ENCODE measurements around the gene LLGL2. TPM values are rescaled to one million over a fixed set of nuclear protein-coding genes. Genes with fewer than 3 reads are reported as not detected.

Gene LLGL2
- total and polyA plus RNA-seq, 2 donors (not counting 1 experiment from before 2014, with no cell fraction given), result 40.6 to 52.0 TPM

- no peaks in the 10 kb centered on the region for H3K79me2 ChIP-seq (ENCODE audit: control insufficient read depth, insufficient read depth, low read length)
- TF ChIP-seq CTCF (IDR thresholded peaks at IDR 0.05) (no peak), EZH2 (IDR thresholded peaks at IDR 0.05; ENCODE audit: borderline replicate concordance, insufficient read depth, low read depth, low read length, poor library complexity, severe bottlenecking) (no peak)
- Mint-ChIP-seq H3K27ac (no peak overlapping the region), H3K4me3 (no peak overlapping the region), H3K9me3 (ENCODE audit: insufficient read depth) (no peaks in the 10 kb centered on the region), H3K4me1 (peaks cover 2% of the 10 kb centered on the region), H3K27me3 (no peaks in the 10 kb centered on the region)
- intact Hi-C loops (cut with micrococcal nuclease), result no loop called here
- no peaks in the 10 kb centered on the region for H3K9me3 ChIP-seq (ENCODE audit: control extremely low read depth in 1 of 3, control insufficient read depth in 2 of 3, insufficient read depth in 1 of 3, low read length in 2 of 3)
- H3K27ac ChIP-seq (ENCODE audit: low read length in 2 of 2), result no peak overlapping the region
- H3K4me3 ChIP-seq (ENCODE audit: control extremely low read depth in 1 of 5, extremely low read depth in 1 of 5, insufficient read depth in 1 of 5, low read depth in 2 of 5, low read length in 4 of 5), result no peak overlapping the region
- H3K4me2 ChIP-seq (replicated peaks; ENCODE audit: low read depth, low read length, poor library complexity, severe bottlenecking), result no peak overlapping the region
- no peaks in the 10 kb centered on the region for H3K27me3 ChIP-seq (replicated peaks in 1 of 4; ENCODE audit: control extremely low read depth in 1 of 4, control insufficient read depth in 3 of 4, insufficient read depth in 4 of 4, low read length in 3 of 4)
- H3K4me1 ChIP-seq (ENCODE audit: control insufficient read depth in 2 of 2, insufficient read depth in 2 of 2, low read length in 2 of 2), result no peaks in the 10 kb centered on the region
- H3K36me3 ChIP-seq (replicated peaks in 1 of 2; ENCODE audit: control extremely low read depth in 1 of 2, control insufficient read depth in 1 of 2, extremely low read depth in 1 of 2, insufficient read depth in 2 of 2, low read length in 1 of 2), result peaks cover 0 to 68% of the 10 kb centered on the region in 2 experiments
- no peak overlapping the region for H2AFZ ChIP-seq (ENCODE audit: insufficient read depth, low read depth, low read length, poor library complexity, severe bottlenecking)
- H3K9ac ChIP-seq (ENCODE audit: low read length), result no peak overlapping the region
- 97% methylated on average over 2 of the region's 4 CpGs for WGBS (ENCODE audit: insufficient coverage)
- CTCF ChIA-PET, result interaction anchor here (1.1 to 3.4 kb wide), 4 partner anchors 11 to 132 kb away, joined by 3 to 24 read pairs (median 7); partner anchors contain the start of gene SMIM5
- POLR2A ChIA-PET, result no interaction called here
- ATAC-seq (ENCODE audit: low read depth) (no peak), DNase-seq (no peak)
- no peaks in the 10 kb centered on the region for H4K20me1 ChIP-seq (ENCODE audit: control insufficient read depth, insufficient read depth, low read length, poor library complexity, severe bottlenecking)
These were observed 96.0 kb downstream of the LLGL2 start for GRCh38 chr17:75621489-75621888.

- H3K36me3 ChIP-seq (replicated peaks in 1 of 2; ENCODE audit: control extremely low read depth in 1 of 2, control insufficient read depth in 1 of 2, extremely low read depth in 1 of 2, insufficient read depth in 2 of 2, low read length in 1 of 2), result peaks cover 0 to 68% of the 10 kb centered on the region in 2 experiments
- H2AFZ ChIP-seq (ENCODE audit: insufficient read depth, low read depth, low read length, poor library complexity, severe bottlenecking), result no peak overlapping the region
- no peak overlapping the region for H3K27ac ChIP-seq (ENCODE audit: low read length in 2 of 2)
- H3K4me2 ChIP-seq (replicated peaks; ENCODE audit: low read depth, low read length, poor library complexity, severe bottlenecking), result no peak overlapping the region
- ATAC-seq (ENCODE audit: low read depth) (no peak), DNase-seq (no peak)
- H3K27ac Mint-ChIP-seq, result peak overlapping the region; percentile 8
- H3K79me2 ChIP-seq (ENCODE audit: control insufficient read depth, insufficient read depth, low read length), result no peaks in the 10 kb centered on the region
- H3K4me1 Mint-ChIP-seq, result peaks cover 2% of the 10 kb centered on the region
- H3K9me3 Mint-ChIP-seq (ENCODE audit: insufficient read depth), result no peaks in the 10 kb centered on the region
- POLR2A ChIA-PET, result no interaction called here
- H3K27me3 Mint-ChIP-seq, result no peaks in the 10 kb centered on the region
- no peaks in the 10 kb centered on the region for H4K20me1 ChIP-seq (ENCODE audit: control insufficient read depth, insufficient read depth, low read length, poor library complexity, severe bottlenecking)
- H3K27me3 ChIP-seq (replicated peaks in 1 of 4; ENCODE audit: control extremely low read depth in 1 of 4, control insufficient read depth in 3 of 4, insufficient read depth in 4 of 4, low read length in 3 of 4), result no peaks in the 10 kb centered on the region
- TF ChIP-seq CTCF (IDR thresholded peaks at IDR 0.05) (no peak), EZH2 (IDR thresholded peaks at IDR 0.05; ENCODE audit: borderline replicate concordance, insufficient read depth, low read depth, low read length, poor library complexity, severe bottlenecking) (no peak)
- no peak overlapping the region for H3K9ac ChIP-seq (ENCODE audit: low read length)
- H3K4me3 ChIP-seq (ENCODE audit: control extremely low read depth in 1 of 5, extremely low read depth in 1 of 5, insufficient read depth in 1 of 5, low read depth in 2 of 5, low read length in 4 of 5), result no peak overlapping the region
- no peak overlapping the region for H3K4me3 Mint-ChIP-seq
- no peaks in the 10 kb centered on the region for H3K4me1 ChIP-seq (ENCODE audit: control insufficient read depth in 2 of 2, insufficient read depth in 2 of 2, low read length in 2 of 2)
- H3K9me3 ChIP-seq (ENCODE audit: control extremely low read depth in 1 of 3, control insufficient read depth in 2 of 3, insufficient read depth in 1 of 3, low read length in 2 of 3), result no peaks in the 10 kb centered on the region
- CTCF ChIA-PET, result interaction anchor here (1.1 to 3.7 kb wide), 4 partner anchors 11 to 126 kb away, joined by 3 to 27 read pairs (median 14); partner anchors contain the start of gene SMIM5
- 92% methylated on average over 6 of the region's 8 CpGs for WGBS (ENCODE audit: insufficient coverage)
- intact Hi-C loops (cut with micrococcal nuclease), result no loop called here
These were observed 96.6 kb downstream of the LLGL2 start for GRCh38 chr17:75622076-75622475.
